HG03159 (cell line): ENCODE results near the gene MCOLN3.
"Not testable (repeated sequence)": the region's sequence is repeated elsewhere in the genome, so short reads cannot be mapped to it uniquely, and the experiment has no call there.

Experiments
- ATAC-seq: cut with Tn5 transposase; IDR thresholded peaks from one replicate; pipeline ENCODE4 v1.9.1; 2021; ENCODE audit warnings: mild to moderate bottlenecking, moderate library complexity; ENCODE audit not compliant: unreplicated experiment

The MCOLN3 gene

DNA sequence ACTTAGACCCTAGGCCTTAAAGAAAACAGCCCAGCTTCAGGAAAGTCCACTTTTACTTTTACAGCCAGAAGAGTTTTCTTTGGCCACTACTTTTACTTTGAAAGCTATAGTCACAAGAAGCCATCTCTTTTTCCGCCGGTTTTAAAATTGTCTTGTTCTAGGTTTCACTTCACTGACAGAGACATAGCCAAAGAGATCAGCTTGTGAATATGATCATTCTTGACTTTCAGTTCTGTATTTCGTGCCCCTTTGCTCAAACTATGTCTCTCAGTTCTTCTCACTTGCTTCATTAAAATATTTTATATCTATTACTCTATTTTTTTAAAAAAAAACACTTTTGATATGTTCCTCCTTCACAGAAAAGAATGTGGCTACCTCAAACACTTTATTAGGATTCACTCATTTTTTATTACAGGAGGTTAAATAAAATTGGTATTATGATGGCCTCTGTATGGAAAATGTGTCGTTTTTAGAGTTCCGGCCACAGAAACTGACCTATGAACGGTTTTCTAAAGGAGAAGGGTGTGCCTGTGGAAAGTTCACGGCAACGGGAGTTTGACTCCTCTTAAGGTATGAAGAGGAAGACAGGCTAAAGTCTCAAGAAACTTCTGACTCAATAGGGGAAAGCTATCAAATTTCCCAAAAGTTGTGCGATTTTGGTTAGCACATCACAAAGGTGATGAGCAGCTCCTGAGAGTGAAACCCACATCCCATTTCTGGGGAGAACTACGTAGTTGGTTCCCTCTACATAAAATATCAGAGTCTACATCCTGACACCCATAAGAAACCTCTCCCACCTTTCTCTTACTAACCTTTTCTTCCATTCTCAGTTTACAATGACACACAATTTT, 52.6 kb downstream of the MCOLN3 start:
- ATAC-seq, result peak; percentile 48

DNA sequence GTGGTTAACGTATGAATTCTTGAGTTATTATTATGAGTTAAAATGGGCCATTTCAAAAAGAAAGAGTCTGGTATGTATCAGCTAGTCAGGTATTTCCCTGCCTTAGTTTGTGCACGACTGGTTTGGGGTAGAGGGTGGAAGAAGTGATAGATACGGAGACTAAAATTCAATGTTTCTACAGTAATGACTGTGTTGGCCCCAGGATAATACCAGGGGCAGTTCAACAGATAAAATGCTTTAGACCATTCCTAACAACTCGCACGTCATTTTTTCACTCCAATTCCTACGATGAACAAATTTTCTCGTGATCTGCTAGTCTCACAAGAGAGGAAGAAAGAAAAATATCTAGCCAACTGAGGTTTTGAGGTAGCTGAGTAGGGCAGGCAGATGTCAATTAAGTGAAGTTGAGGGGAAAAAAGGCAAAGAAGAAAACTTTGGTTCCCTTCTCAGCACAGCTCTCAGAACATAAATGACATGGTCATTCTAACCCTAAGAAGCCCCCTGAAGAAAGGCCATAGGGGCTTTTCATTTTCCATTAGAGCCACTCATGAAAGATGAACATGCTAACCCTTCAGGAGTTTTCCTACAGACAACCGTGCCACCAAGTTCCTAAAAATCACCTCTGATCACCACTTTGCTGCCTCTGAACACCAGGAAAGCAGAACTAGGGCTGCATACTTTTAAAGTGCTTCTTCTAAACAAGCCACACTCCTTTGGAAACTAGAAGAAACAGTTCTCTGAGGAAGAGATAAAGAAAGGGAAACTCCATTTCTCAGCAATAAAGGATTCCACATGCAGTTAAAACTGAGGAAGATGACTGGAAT, 57.0 kb downstream of the MCOLN3 start:
- peak; percentile 37 for ATAC-seq

DNA sequence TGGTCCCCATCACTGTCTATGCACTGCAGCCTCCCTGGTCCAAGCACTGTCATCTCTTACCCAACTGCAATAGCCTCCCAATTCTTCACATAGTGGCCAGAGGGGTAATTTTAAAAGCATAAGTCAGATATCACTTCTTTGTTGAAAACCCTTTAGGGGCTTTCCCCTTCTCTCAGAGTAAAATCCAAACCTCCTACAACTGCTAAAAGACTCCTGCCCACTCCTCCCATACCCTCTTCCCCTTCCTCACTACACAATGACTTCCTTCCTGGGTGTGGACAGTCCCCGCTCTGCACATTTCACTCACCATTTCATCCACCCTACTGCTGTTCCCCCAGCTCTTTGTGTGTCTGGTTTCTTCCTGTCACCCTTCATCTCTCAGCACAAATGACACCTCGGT, 59.7 kb downstream of the MCOLN3 start:
- peak; percentile 48 for ATAC-seq

DNA sequence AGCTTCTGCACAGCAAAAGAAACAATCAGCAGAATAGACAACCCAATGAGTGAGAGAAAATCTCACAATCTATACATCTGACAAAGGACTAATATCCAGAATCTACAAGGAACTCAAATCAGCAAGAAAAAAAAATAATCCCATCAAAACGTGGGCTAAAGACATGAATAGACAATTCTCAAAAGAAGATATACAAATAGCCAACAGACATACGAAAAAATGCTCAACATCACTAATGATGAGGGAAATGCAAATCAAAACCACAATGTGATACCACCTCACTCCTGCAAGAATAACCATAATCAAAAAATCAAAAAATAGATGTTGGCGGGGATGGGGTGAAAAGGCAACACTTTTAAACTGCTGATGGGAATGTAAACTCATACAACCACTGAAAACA, 61.7 kb downstream of the MCOLN3 start:
- ATAC-seq, result not testable (repeated sequence)

DNA sequence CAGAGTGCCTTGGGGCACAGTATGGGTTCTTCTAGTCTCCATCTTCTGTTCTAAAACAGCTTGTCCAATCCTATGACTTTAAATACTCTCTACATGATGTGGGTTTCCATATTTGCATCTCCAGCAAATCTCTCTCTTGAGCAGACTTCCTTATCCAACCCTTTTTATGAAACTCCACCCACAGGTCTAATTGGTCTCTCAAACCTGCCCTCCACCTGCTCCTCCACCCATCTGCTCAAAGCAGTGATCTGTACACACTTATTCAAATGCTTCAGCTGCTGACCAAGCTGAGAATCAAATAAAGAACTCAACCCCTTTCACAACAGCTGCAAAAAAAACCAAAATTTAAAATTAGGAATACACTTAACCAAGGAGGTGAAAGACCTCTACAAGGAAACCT, 62.9 kb downstream of the MCOLN3 start:
- peak; percentile 43 for ATAC-seq

DNA sequence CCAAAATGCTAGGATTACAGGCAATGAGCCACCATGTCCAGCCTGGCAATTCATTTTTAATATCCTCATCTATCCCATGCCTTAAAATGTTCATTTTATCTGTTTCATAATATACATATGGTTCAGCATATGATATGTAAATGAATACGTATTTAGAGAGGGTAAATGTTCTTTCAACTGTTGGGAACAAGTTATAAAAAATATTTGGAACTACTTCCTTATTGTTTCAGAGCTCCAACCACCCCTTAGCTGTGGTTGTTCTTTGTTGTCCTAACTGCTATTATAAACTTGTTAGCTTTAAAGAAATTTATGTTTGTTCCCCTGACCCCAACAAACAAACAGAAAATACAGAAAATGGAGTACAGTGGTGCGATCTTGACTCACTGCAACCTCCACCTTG, 65.9 kb downstream of the MCOLN3 start:
- no peak for ATAC-seq

DNA sequence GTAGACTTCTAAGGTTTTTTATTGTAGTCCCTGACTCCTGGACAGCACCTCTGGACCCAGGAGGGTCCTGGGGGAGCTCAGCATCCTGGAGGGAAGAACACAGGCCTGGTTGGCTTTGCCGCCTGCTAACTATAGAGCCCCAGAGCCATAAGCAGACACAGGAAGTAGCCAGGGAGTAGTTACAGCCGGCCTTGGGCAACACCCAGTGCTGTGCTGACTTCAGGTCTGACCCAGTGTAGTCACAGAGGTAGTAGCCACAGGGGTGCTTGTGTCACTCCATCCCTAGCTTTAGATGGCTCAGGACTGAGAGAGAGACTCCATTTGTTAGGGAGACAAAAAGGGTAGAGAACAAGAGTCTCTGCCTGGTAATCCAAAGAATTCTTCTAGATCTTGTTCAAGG, 73.3 kb downstream of the MCOLN3 start:
- no peak for ATAC-seq

DNA sequence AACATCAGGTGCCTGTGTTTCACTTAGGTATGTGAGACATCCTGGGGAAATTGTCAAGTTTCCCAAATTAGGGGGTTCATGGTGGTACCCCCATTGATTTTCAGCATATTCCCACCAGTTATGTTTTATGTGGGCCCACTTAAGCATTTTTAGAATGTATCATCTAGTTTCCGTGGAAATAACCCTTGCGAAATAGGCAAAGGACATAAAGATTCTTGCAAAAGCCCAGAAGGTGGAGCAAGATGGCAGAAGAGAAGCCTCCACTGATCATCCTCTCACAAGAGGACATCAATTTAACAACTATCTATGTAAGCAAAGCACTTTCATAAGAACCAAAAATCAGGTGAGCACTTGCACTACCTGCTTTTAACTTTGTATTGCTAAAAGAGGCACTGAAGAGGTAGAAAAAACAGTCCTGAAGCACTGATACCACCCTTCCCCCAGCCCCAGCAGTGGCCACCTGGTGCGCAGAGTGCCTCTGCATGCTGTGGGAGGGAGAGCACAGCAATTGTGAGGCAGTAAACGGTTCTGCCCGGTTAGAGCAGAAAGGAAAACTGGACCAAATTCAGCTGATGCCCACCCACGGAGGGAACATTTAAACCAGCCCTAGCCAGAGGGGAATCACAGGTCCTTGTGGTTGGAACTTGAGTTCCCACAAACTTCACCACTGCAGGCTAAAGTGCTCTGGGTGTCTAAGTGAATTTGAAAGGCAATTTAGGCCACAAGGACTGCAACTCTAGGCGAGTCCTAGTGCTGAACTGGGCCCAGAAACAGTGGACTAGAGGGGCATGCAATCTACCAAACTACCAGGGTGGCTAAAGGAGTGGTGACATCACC, 74.6 kb downstream of the MCOLN3 start:
- peak; percentile 44 for ATAC-seq

DNA sequence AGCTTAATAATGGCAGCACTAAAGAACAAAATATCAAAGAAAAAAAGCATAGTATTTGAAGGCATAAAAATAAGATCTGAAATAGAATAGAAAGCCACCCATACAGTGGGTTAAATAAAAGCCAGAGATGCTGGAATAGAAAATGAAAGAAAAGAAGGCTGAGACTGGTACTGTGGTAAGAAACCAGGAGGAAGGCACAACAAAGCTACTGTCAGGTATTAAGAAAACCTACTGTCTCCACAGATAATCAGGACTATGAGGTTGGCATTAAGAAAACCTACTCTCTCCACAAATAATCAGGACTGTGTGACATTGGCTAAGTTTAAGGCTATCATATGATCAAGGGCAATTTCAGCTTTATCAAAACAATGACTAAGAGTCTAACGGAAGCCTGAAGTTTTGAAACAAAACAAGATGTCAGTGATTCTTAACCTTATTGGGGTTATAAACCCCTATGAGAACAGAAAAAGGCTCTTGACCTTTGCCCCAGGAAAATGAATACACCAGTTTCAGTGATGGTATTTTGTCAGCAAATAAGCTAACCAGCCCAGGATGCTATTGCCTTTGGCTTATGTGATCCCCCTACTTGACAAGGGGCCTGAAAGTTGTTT, 75.8 kb downstream of the MCOLN3 start:
- peak; percentile 43 for ATAC-seq

DNA sequence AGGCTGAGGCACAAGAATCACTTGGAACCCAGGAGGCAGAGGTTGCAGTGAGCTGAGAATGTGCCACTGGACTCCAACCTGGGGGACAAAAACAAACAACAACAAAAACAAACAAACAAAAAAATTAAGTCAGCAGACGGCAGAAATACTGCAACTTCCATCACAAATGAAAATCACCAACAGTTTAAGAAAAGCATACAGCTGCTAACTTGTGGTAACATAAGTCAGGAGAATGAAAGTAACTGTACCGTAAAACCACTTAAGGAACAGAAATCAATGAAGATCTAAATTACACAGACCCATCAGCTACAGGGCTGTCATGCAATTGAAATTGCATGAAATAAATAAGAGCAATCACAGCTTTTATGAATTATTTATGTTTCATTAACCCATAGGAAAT, 76.3 kb downstream of the MCOLN3 start:
- peak; percentile 39 for ATAC-seq

DNA sequence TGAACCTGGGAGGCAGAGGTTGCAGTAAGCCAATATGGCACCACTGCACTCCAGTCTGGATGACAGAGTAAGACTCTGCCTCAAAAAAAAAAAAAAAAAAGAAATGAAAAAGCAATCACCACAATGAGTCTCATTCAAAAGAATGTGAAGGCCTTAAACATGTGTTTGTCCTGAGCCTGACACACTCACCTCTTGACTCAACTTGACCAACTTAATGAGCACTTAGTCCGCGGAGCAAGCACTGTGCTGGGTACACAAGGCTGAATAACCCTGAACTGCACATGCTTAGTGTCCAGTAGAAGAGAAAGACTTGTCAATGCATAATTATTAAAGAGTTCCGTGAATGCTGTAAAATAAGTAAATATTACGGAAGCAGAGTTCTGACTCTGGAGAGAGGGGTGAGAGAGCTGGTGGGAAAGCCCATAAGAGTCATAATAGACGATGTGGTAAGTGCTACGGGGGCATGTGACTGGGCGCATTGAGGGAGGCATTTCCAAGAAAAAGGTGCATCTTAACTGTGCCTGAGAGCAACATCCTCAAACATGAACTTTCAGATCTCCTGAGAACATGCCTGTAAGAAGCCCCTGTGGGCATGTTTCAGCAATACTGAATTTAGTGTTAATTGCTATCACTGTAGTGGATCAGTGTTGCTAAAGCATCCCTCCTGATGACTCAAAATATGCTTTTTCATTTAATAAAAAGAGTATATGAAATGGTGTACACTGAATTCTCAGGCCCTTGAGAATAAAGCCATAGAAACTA, 78.6 kb downstream of the MCOLN3 start:
- peak; percentile 51 for ATAC-seq

DNA sequence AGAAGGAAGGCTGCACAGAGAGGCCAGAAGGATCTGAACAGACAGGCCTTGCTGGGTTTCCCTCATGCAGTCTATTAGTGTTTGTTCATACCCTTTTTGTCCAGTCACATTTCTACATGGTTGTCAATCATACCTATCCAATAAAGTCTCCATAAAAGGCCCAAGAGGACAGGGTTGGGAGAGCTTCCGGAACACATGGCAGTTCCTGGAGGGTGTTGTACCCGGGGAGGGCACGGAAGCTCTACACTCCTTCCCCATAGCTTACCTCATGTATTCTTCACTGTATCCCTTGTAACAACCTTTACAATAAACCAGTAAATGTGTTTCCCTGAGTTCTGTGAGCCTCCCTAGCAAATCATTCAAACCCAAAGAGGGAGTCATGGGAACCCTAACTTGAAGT, 79.4 kb downstream of the MCOLN3 start:
- no peak for ATAC-seq

DNA sequence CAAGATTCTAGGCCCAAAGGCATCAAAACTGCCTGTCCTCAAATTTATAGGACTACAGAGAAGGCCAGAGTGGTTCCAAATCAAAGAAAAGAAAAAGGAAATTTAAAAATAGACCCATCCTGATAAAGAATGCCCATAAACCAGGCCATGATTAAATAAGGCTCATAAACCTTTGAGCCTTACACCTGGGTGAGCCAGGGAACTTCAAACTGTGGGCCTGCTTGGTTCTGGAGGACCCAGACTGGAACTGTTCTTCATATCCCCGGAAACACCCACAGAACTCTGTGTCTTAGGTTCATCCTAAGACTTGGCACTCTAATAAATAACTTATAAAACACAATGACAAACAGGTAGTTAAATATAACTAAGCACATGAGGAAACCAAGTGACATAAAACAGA, 80.2 kb downstream of the MCOLN3 start:
- ATAC-seq, result no peak
